HG02763 (cell line): Measurements from ENCODE around the gene ECHDC1.
"Not testable (repeated sequence)": the region's sequence is repeated elsewhere in the genome, so short reads cannot be mapped to it uniquely, and the experiment has no call there.

Experiments used
- ATAC-seq: cut with Tn5 transposase; IDR thresholded peaks from one replicate; pipeline ENCODE4 v1.9.1; 2021; ENCODE audit warnings: mild to moderate bottlenecking, moderate library complexity; ENCODE audit not compliant: unreplicated experiment

ECHDC1 gene, protein sequence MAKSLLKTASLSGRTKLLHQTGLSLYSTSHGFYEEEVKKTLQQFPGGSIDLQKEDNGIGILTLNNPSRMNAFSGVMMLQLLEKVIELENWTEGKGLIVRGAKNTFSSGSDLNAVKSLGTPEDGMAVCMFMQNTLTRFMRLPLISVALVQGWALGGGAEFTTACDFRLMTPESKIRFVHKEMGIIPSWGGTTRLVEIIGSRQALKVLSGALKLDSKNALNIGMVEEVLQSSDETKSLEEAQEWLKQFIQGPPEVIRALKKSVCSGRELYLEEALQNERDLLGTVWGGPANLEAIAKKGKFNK

DNA sequence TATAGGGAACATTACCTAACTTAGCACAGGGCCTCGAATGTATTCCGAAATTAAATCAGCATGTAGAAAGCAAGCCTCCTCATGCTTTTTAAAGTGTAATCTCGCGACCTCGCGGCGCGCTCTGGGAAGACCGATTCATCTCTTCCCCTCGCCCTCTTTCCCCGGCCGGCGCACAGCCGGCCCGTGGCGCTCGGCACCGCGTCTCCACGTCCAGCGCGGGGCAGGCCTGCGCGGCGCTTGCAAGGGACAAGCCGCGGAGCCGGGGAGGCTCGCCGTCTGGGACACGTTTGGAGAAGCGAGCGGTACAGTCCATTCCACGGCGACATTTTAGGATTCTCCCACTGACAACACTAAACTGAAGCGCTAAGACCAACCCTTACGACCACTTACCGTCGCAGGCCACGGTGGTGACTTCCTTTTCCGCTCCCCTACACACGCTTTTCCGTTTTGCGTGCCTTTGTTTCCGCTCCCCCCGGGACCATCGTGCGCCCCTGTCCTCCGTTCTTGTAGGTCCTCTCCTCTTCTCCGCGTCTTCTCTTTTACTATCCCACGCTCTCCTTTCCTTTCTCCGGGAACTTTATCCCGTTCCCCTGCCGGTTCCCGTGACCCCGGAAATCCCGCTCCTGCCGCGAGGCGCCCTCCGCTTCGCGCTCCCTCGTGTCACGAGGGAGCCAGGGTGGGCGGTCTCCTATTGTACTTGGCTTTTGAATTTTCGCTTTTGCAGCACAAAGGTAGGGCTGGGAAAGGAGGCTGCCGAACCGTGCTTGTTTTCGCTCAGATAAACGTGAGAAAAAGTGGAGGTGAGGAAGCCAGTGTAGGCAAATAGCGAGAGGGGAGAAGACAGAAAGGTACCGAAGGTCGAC is at the start of gene ECHDC1:
TSS of gene ECHDC1 (minus strand) at position 664 of the 863 bp plus-strand sequence. CDS start 12,581 bp downstream, outside the sequence.
- peak; percentile 78 for ATAC-seq

DNA sequence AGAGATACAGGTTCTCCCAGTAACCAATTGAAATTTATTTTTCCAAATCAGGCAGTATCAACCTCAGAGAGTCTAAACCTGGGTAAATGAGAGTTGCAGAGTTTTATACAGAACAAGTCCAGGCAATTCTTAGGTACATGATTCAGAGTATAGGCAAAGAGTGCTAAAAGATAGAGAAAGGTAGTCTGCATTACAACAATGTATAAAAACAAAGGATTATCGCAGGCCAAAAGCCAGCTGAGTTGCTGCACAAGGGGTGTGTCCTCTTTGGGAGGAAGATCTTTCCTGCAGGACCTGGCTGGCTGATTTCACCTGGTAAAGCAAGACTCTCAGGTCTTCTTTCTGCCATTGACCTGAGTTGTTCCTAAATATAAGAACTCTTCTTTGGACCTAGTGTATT is 48.9 kb upstream of the ECHDC1 start:
- ATAC-seq: no peak

DNA sequence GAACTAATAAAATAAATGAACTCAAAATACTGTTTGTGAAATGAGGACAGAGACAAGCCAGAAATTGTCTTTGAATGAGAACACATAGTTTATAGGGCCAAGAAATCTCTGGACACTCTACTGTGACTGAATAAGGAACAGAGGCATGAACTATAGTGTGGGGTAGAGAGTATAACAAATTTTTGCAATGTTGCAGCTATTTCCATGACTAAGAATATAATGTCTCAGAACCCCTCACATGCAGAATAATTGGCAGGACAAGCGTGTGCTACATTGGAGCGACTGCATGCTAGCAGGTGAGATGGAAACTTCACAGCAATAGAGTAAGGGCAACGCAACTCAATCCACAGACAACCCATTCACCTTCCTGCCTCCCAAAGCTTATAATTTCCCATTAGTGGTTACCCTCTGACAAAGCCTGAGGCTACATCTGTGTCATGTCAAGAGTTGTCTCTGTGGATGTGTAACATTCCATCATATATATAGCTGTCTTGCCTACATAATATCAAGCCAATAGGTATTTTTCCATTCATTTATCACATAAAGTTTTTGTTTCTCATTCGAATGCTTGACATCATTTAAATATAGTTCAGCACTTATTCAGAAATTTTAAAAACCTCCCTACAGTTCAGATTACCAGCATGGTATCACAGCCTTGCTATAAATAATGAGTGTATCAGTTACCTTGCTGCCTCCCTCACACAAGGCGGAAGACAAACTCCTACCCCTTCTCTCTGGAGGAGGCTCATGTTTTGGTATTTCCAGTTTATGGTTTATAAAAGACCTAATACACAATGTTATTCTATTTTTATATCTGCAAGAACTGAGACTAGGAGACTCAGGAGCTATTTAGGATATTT is 47.9 kb upstream of the ECHDC1 start:
- ATAC-seq: no peak

DNA sequence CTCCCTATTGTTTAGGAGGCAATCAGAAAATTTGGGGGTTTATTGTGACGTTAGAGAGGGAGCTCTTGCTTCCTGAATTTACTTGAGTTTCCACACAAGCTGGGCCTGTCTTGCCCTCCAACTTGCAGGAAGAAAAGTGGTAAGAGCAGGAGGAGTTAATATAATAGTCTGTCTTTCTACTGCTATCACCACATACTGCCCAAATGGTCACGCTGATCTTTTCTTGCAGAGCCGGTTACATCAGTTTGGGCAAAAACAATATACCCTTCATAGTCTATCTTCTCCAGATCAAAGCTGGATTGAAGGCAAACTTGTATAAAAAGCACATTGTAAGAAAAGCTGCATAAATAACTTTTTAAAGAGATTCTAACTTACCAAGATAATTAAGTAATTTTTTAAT is 46.3 kb upstream of the ECHDC1 start:
- ATAC-seq: no peak

DNA sequence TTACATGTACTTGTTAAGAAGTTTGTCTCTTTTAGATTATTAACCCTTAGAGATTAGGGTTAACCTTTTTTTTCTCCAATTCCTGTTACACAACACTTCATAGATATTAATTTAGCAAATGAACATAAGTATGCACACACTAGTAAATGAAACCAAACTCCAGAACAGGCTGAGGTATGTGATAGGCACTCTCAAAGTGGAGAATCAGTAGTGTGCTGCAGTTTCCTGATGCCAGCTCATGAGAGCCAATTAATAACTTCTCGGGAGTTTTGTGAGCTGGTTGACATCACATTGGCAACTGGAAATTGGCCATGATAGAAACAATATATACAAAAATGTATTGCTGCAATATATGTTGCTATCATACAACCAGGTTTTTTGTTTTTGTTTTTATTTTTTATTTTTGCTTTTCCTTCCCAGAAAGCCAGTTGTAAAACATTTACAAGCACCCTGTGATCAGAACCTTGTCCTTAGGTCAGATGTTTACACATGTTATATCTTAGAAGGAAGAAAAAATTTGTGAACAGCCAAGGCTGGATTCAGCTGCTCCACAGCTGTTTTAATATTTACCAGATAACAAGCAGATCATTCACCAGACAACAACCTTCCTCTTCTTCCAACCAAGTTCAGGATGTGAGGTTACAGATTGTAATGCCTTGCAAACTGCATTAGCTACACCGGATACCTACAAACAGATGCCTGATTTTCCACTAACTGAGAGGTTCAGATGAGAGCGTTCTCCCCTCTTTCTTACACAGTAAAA is 42.4 kb upstream of the ECHDC1 start:
- ATAC-seq: no peak

DNA sequence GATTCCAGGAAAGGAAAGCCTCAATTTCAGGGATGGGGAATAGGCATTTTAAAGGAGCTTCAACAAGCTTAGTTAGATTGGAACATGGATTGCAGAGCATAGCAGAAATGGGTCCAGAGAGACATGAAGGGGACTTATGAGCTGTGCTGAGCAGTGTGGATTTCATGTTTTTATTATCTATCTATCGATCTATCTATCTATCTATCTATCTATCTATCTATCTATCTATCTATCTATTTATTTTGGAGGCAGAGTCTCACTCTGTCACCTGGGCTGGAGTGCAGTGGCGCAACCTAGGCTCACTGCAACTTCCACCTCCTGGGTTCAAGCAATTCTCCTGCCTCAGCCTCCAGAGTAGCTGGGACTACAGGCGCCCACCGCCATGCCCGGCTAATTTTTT is 41.4 kb upstream of the ECHDC1 start:
- ATAC-seq: not testable (repeated sequence)

DNA sequence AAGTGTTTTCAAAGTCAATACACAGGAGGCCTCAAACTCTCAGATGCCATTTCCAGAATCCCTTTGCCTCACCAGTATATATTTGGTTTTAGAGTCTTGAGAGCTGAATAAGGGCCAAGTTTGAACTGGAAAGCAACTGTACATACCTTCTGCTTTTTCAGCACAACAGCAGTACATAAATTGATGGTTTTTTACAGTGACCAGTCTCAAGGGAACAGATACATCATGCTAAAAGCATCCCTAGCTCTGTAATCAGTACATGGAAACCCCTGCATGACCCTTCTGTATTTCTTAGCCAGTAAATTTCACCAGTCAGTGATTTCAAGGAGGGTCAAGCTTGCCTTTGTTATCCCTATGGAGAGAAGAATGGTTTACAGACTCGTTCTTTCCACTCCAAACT is 40.6 kb upstream of the ECHDC1 start:
- ATAC-seq: no peak

DNA sequence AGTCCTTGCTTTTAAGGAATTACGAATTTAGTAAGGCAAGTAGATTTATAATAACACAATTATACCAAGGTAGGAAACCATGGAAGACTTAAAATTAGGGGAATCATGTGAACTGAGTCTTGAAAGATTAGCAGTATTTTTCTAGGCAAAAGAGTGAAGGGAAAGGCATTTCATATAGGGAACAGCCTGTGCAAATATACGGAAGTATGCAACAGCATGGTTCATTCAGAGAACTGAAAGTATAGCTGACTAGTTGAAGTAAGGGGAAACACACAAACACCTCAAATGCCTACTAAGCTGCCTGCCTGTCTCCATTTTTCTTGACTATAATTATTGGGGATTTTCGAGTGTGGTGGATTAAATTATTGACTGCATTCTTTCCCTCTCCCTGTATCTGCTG is 39.0 kb upstream of the ECHDC1 start:
- ATAC-seq: no peak

DNA sequence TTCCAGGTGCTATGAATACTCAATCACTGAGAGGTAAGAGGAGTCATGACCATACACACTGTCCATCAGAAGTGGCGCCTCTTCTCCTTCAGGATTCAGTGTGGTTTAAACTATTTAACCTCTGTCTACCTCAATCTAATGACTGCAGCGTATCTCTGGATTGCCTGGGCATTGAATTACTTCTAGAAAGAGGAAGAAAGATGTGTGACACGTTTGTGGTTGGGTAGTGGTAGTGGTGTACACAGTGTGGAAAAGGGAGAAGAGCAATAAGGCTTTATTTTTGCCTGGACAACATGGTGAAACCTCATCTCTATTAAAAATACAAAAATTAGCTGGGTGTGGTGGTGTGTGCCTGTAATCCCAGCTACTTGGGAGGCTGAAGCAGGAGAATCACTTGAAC is 38.0 kb upstream of the ECHDC1 start:
- no peak for ATAC-seq

DNA sequence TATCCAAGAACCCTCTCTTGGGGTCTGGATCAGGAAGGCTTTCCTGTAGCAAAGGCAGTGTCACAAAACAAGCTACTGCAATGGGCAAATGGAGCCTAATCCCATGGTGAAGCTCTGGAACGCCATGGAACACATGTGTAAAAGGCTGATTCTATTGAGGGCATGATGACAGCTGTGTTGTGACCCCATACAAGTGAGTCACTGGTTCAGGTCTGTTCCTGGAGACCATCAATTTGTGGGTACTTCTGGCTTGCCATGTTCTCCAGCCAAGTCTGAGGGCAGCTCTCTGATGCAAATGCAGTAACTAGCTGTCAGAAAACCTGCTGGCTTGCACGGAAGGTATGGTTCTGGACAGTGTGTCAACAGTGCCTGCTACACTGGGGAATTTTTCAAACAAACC is 33.3 kb upstream of the ECHDC1 start:
- no peak for ATAC-seq

DNA sequence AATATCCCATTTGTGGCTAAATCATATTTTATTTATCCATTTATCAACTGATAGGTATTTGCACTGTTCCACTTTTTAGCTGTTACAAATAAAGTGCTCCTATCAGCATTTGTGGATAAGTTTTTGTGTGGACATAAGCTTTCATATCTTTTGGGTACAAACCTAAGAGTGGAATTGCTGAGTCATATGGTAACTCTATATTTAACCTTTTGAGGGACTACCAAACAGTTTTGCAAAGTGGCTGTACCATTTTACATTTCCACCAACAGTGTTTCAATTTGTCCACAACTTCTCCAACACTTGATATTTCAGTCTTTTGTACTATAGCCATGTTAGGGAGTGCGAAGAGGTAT is 23.6 kb upstream of the ECHDC1 start:
- no peak for ATAC-seq

DNA sequence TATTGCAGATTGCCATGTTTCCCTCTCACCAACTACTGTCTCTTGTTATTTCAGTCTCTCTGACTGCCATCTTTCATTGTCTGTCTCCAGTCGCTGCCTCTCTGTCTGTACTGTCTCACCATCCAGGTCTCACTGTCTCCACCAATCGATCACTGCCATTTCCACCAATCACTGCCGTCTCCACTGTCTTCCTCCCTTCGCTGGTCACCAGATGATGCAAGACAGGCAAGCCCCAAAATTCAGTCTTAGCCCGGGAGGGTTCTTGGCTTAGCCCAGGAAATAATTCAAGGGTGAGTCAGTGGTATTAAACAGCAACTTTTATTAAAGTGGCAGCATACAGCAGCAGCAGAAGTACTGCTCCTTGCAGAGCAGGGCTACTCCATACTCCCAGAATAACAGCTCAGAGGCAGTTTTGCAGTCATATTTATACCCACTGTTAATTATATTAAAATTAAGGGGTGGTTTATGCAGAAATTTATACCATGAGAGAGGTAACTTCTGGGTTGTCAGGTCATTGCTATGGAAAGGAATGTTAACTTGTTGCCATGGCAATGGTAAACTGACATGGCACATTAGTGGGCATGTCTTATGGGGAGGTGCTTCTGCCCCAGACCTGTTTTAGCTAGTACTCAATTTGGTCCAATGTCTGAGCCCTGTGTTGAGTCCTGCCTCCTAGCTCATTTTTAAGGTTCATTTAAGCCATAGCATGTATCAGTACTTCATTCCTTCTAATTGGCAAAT is 23.0 kb upstream of the ECHDC1 start:
- ATAC-seq: no peak

DNA sequence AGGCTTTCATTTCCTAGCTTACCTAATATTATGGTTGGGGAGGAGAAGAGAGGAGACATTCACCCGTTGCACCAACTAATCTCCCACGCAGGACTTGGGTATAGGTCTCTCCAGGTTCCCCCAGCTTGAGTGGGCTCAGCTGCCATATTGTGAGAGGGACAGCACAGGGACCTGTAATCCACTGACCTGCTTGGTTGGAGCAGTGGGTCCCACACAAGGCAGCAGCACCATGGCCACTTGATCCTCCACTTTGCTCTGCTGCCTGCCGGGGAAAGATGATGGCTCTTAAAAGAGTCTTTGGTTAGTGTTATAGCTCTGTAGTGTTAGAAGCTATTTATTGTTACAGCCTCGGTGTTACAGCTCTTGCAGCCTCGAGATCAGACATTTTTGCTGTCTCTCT is 22.5 kb upstream of the ECHDC1 start:
- no peak for ATAC-seq

DNA sequence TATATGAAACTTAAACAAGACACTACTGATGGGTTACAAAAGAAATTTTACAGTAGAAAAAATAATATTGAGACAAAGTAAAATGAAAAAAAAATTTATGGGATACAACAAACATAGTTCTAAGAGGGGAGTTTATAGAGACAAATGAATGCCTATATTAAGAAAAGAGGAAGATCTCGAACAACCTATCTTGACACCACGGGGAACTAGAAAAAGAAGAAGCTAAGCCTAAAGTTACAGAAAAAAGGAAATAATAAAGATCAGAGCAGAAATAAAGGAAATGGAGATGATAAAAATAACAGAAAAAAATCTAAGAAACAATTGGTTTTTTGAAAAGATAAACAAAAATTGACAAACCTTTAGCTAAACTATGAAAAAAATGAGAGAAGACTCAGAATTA is 9.1 kb upstream of the ECHDC1 start:
- no peak for ATAC-seq

DNA sequence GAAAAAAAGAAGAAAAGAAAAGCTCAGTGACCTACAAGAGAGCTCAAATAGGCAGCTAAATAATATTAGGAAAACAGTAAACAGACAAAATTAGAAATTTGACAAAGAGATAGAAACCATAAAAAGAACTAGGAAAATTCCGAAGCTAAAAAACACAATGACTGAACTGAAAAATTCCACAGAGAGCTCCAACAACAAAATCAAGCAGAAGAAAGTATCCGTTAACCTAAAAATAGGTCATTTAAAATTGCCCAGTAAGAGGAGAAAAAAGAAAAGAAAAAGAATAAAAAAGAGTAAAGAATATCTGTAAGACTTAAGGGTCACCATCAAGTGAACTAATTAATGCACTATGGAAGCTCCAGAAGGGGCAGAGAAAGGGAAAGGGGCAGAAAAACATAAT is 6.6 kb upstream of the ECHDC1 start:
- no peak for ATAC-seq

DNA sequence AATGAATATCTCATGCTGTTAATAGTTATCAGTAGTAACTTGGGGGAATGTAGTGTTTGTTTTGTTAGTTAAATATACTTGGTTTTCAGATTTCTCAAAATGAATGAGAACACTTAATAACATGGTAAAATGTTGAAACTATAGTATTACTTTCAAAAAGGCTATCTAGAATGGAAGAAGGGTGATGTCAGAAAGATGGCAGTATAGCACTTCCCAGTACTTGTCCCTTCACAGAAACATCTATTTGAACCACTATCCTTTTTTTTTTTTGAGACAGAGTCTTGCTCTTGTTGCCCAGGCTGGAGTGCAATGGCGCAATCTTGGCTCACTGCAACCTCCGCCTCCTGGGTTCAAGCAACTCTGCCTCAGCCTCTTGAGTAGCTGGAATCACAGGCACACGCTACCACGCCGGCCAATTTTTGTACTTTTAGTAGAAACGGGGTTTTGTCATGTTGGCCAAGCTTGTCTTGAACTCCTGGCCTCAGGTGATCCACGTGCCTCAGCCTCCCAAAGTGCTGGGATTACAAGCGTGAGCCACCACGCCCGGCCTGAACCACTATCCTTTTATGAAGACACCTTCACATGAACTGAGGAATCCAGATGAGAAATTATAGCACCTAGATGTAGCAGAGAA is 4.7 kb upstream of the ECHDC1 start:
- ATAC-seq: no peak

DNA sequence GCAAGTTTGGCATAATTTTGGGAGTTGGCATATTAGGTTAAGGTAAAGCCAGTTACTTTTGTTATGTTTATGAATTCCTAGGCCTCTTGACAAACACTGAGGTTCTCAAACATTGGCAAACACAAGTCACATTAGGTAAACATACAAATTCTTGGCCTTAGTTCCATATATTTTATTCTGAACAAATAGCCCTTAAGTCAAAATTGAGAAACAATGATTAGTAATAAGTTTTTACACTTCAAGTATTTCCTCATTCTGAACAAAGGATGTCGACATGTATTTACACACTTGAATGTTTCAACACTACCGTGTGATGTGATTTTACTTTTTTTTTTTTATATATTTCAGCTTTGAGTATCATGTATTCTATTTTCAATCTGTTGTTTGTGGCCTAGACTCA is 3.8 kb upstream of the ECHDC1 start:
- ATAC-seq: no peak

DNA sequence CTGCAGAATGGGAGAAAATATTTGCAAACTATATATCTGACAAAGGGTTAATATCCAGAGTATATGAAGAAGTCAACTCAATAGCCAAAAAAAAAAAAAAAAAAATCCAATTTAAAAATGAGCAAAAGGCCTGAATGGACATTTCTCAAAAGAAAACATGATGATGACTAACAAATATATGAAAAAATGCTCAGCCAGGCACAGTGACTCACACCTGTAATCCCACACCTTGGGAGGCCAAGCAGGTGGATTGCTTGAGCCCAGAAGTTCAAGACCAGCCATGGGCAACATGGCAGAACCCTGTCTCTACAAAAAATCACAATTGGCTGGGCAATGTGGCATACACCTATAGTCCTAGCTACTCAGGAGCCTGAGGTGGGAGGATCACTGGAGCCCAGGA is 2.1 kb upstream of the ECHDC1 start:
- no peak for ATAC-seq

DNA sequence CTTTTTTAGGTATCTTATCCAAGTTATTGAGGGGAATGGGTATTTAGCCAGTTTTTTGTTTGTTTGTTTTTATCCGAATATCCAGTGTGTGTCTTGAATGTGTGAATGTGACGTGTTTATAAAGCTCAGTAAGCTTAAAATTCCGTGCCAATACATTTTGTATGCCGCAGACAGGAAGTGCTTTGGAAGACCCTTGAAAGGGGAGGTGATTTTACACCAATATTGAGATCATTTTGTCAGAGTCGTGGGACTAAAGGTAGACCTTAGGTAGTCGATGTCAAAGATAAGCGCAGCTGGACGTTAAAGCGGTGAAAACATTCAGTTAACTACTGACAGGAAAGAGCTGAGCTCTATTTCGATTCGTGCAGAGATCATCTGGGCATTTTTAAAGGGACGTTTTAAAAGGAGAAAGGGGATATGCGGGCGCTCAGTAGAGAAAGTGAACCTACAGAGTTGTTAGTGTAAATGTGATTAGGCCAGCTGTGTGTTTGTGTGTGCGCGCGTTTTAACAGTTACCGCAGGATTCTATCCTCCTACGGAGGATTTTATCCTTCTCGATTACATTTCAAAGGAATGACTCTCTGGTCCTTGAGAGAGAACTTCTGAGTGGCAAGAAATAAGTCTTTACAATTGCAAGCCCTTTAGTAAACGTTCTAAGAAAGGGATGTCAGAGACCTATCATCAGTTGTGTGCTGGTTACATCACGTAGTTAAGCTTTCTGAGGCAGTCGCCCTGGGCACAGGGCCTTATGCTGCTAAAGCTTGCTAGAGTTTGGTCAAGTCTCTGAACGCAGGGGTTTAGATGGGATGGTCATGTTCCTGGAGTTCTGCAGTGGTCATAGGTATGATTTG is 625 bp upstream of the ECHDC1 start:
- ATAC-seq: no peak
